CD4-positive, alpha-beta T cell treated with Interleukin-15 for 1 hour (primary cell): Measurements from ENCODE around the gene JARID2.

Experiments used
- DNase-seq: peaks from one replicate; pipeline ENCODE4 v3.0.0-alpha.2; 2020

JARID2 gene

DNA sequence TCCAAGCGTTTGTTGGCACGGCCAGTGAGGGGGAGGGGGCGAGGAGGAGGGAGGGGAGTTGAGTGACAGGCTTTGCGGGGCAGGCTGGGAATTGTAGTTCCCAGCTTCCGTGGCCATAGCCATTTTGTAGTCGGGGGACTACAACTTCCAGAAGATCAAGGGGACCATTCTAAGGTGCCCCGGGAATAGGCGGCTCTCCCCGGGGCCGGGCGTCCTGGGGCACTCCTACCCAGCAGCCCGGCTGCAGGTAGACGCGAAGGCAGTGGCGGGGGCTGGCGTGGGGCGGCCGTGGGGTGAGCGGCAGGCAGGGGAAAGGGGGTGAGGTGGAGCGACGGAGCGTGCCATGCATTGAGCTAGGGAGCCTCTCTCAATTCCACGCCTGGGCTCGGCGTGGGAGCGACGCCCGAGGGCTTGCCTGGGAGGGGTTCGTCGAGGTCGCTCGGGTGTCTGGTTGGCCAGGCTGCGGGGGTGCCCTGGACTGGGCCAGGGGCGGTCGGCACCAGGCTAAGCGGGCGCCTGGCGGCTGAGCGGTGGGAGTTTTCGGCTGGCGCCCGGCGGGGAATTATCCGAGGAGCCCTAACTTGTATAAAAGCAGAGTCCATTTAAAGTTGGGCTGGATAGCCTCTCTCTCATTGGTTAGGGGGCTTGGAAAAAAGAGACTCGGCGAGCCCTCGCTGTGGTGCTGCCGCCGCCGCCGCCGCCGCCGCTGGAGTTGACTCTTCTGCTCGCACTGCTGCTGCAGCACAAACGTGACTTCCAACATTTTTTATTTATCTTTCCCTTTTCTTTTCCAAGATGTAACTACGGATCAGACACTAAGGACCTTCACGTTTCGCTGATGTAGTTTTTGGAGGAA, at the start of gene JARID2:
Gene JARID2 (plus strand): TSS at position 709 of the 856 bp plus-strand sequence. CDS start 471 bp downstream, outside the sequence.
- DNase-seq: peak; percentile 96

DNA sequence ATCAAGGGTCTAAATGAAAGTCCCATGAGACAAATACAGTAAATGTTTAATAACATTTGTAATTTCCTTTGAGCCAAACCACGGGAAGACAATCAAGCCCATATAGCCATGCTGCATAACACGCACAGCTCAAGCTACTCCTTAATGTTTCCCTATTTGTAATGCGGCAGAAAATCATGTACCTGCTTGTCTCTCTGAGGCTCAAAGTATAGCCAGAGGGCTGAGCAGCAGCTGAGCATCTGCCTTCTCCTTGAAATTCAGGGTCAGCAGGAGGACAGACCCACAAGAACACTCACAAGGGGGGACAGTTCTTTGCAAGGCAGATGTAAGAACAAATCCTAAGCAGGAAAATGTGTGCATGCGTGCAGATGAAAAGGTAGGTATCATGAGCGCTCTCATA, 45.8 kb upstream of the JARID2 start:
- DNase-seq: no peak

DNA sequence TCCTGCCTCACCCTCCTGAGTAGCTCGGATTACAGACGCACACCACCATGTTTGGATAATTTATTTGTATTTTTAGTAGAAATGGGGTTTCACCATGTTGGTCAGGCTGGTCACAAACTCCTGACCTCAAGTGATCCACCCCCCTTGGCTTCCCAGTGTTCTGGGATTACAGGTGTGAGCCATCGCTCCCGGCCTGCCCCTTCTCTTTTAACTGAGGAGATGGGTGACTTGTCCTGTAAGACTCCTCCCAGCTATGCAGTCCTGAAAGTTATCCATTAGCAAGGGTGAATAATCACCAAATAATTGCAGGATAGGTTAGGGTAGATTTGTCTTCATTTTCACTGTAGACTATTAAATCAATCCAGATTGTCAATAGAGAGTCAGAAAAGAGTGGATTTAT, 40.5 kb upstream of the JARID2 start:
- DNase-seq: no peak

DNA sequence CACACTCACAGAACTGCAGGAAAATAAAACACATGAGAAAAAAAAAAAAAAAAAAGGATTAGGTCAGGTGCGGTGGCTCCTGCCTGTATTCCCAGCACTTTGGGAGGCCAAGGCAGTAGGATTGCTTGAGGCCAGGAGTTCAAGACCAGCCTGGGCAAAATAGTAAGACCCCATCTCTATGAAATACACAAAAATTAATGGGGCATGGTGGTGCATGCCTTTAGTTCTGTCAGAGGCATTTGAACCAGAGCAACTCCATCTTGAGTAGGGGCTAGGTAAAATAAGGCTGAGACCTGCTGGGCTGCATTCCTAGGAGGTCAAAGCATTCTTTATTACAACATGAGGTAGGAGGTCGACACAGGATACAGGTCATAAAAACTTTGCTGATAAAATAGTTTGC, 39.0 kb upstream of the JARID2 start:
- no peak for DNase-seq

DNA sequence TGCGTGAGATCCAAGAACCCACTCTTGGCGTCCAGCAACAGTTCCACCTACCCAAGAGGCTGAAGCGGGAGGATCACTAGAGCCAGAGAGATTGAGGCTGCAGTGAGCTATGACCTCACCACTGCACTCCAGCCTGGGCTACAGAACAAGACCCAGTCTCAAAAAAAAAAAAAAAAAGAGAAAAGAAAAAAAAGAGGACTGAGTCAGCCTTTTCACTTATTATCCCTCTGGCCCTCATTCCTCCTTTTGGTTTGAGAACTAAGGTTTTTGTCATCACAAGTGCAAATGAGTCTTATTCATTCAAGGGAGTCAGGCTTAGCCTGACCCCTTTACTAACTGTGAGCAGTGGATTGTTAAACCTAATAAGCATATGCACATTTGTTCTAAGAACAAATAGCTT, 37.9 kb upstream of the JARID2 start:
- no peak for DNase-seq

DNA sequence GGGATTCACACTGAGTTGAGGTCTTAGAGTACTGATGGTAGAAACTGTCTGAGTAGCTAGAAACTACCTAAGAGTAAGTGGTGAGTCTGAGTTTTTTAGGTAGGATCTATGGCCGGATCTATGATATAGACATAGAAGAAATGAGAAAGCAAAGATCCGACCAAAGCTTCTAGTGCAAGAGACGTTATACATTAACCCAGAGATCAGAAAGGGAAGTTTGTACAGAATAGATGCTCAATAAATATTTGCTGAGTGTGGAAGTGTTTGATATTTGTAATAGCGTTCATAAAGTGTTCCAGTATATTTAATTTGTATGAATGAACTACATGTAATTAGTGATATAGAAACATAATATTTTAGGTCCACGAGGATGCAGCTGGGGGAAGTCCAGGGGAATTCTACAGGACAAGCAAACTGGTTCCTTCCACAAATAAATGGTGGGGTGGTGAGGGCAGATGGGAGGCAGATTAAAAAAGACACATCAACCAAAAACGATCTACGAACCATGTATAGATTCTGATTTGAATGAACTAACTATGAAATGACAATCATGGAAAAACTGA, 31.9 kb upstream of the JARID2 start:
- no peak for DNase-seq

DNA sequence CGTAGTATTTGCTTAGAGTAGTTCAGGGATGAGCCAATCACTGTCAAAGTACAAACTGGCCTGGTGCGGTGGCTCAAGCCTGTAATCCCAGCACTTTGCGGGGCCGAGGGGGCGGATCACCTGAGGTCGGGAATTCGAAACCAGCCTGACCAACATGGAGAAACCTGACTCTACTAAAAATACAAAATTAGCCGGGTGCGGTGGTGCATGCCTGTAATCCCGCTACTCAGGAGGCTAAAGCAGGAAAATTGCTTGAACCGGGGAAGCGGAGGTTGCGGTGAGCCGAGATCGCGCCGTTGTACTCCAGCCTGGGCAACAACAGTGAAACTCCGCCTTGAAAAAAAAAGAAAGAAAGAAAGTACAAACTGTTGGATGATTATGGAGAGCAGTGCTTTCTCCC, 27.5 kb upstream of the JARID2 start:
- DNase-seq: no peak

DNA sequence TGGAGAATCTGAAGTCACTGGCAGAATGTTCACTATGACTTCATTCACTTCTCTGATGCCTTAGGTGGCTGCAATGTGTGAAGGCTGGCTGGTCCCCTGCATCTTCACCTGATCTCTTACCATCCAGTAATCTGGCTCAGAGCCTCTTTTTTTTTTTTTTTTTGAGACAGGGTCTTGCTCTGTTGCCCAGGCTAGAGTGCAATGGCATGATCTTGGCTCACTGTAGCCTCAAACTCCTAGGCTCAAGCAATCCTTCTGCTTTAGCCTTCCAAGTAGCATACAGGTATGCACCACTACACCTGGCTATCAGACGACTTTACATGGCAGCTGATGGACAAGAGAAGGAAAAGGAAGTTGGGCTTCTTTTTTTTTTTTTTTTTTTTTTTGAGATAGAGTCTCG, 25.8 kb upstream of the JARID2 start:
- DNase-seq: no peak

DNA sequence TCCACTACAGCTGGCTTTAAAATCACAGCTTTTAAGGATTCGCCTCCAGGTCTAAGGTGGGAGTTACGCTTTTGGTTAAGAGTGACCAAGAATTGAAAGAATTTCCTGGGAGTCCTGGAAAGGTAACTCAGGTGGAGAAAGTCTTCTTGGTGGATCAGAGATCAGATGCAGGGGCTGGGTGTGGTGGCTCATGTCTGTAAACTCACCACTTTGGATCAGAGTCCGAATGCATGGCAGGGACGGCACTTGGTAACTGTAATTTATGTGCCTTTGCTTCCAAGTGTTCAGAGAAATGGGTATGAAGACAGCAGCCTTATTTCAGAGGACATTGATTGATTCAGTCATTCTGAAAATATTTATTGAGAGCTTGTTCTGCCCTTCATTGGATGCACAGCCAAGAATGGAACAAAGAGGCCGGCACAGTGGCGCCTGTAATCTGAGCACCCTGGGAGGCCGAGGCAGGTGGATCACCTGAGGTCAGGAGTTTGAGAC, 18.0 kb upstream of the JARID2 start:
- no peak for DNase-seq

DNA sequence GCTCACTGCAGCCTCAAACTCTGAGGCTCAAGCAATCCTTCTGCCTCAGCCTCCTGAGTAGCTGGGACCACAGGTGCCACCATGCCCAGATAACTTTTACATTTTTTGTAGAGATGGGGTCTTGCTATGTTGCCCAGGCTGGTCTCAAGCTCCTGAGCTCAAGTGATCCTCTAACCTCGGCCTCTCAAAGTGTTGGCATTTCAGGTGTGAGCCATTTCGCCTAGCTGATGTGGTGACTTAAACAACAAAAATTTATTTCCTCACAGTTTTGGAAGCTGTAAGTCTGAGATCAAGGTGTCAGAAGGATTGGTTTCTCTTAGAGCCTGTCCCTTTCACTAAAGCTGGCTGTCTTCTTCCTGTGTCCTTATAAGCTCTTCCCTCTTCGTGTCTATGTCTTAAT, 15.0 kb upstream of the JARID2 start:
- DNase-seq: no peak

DNA sequence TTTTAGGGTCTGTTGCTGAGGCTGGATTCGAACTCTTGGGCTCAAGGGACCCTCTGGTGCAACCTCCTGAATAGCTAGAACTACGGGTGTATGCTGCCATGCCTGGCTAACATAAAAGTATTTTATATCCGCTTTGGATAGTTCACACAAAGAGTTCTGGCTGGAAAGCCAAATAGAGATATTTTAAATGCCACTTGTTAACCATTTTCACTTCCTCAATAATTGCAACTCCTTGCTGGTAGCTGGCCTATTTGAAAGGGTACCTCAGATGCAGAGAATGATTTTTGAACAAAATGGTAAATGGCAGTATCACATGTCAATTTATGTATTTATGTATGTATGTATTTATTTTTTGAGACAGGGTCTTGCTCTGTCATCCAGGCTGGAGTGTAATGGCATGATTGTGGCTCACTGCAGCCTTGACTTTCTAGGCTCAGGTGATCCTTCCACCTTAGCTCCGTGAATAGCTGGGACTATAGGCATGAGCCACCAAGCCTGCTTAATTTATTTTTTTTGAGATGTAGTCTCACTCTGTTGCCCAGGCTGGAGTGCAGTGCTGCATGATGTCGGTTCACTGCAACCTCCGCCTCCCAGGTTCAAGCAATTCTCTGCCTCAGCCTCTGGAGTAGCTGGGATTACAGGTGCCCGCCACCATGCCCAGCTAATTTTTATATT, 12.9 kb upstream of the JARID2 start:
- no peak for DNase-seq

DNA sequence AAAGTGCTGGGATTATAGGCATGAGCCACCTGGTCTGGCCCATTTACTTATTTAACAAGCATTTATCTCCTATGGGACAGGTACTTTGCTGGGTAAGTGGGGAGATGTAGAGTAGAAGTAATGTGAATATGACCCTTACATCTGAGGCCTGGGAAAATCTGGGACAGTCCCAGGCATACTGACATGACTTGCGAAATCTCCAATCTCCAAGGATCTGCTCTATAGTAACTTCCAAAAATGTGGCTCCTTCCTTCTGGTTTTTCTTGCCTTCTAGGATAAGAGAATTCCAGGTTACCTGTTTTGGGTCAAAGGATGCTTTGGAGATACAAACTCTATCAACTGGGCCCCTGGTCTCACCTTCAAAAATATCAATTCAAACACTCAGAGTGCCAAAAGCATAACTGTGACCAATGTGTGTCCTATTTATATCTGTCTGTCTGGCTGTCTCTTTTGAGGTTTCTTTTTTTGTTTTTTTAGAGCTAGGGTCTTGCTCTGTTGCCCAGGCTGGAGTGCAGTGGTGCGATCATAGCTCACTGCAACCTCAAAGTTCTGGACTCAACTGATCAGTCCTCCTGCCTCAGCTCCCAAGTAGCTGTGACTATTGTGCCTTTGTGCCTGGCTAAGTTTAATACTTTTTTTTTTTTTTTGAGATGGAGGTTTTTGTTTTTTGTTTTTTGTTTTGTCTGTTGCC, 11.7 kb upstream of the JARID2 start:
- no peak for DNase-seq

DNA sequence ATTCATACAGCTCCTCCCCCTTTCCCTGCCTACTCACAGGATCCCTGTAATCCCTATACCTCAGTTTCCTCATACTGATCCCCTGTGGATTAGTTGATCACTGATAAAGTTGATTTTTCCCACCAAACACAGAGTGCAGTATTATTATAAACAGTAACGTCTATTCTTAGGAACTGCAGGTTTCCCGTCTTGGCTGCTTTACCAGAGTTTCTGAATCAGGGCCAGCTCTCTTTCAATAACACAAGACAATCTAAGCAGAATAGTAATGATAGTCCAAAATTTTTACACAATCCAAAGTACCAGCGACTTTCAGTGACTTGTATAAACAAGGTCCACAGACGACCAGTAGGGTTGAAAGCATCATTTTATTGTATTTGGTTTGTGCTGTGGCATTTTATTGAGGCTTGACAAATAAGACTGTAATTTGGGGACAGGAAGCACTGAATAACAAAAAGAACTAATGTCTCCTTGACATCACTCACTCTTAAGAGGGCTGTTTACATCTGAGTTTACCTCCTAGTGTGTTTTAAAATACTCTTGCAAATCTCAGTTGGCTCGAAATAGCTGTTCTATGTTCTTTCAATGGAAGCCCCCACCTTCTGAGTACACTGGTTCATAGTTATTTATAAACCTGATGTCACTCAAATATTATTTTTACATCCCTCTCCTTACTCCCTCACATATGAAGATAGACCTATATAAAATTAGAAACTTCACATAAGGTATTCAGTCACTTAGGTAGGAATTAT, 6.1 kb upstream of the JARID2 start:
- DNase-seq: no peak

DNA sequence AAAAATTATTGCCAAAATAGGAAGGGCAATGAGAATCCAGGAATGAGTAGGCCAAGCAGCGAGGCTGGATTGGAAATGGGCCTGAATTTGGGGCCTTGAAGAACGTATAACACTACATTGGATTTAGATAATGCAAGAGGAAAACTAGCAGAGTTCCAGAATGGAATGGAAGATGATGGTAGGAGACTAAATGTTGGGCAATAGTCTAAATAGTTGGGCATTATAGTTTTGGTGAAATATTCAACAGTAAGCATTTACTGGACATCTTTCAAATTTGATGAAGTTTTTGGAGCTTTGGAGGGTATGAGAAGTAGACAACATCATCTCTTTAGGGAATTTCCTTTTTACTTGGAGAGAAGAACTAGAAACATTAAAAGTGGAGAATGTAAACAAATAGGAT, 3.4 kb upstream of the JARID2 start:
- no peak for DNase-seq

DNA sequence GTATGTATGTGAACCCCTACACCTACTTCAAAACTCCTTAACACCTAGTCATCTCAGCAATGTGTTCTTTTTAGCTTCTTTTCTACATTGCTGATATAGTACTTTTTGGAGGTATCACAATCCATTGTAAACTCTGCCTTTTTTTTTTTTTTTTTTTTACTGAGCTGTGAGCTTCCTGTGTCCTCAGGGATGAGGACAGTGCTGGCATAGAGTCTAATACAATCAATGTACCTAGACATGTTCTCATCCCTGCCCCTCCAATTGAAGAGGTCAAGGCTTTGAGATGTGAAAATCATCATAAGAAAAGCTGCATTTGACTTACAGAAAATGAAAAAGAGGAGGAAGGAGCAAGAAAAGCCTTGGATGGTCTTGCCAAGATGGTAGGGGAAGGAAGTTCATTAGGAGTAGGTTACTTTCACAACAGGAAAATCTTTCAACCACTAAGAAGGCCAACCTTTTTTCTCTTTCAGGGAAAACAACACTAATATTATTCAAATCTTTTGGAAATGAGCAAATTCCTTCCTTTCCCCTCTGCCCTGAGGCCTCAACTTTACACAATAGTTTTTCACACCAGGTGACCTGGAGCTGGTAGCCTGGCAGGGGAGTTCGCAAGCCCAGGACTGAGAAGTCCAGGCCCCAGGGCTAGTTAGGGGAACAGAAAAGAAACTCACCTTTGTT, 2.8 kb upstream of the JARID2 start:
- DNase-seq: no peak

DNA sequence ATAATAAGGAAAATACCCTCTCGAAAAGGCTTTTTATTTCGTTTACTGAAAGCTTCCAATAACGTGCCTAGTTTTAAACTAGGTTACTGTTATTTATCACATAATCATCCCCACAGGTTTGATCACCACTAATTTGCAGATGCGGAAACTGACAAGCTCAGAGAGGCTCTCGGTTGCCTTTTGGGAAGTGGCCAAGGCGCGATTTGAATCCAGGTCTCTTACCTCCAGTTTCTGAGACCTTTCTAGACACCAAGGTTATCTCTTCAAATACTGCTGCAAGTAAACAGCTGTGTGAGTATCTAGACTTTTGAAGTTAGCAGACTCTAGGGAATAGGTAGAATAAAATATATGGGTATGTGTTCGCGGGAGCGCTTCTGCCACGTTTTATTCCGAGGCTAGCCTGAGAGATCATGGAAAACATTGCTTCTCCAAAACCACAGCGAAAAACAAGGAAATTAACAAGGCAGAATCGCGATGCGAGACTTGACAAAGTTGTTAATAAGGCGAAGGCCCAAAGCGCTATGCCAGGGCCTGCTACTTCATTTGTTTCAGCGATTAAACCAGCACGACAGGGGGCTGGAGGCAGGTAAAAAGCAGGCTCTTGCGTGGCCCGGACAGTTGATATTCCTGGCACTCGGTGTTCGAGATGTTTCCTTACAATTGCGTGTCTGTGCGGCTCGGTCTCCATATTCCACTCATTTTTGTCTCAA, 1.8 kb upstream of the JARID2 start:
- no peak for DNase-seq

DNA sequence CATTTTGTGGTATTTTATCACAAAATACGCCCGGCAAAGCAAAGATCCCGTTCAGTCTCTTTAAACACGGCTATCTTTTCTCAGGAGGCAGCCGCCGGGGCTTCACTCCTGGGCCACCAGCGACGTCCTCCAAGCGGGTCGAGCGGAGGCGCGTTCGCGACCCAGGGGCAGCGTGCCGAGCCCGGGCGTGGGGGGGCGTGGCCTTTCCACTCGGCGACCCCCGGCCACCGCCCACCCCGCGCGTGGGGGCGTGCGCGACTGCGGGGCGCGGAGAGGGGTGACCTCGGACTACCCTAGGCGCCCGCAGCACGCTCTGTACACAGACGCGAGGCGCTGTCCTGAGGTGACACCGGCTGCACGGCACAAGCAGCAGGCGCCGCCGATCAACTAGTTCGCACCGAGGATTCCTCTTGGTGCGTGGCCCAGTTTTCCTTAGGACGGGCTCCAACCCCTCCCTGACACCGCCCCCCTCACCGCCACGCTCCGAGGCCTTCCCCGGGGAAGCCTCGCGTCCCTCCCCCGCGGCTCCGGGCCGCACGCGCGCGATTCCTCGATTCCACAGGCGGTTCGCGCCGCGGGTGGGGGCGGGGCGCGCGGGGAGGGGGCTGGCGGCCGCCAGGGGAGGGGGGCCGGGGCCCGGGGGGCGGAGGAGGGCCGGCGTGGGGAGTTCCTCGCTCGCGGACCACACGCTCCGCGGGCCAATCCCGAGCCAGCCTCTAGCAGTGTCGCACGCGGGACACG, 1.1 kb upstream of the JARID2 start:
- peak; percentile 71 for DNase-seq

DNA sequence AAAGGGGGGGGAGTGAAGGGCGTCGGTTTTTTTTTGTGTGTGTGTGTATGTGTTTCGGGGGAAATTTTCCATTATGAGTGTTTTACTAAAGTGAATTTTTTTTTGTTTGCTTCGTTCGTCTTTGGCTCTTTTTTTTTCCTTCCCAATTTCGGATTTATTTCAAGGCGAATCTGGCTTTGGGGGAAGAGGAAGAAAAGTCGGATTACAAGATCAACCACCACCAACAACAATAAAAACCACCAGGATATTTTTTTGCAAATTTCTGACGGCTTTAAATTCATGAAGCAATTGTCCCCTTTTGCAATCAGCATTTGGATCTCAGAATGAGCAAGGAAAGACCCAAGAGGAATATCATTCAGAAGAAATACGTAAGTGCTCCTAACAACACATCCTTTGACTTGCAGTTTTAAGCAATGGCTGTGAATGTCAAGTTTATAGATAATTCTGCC, 372 bp downstream of the JARID2 start:
- DNase-seq: no peak

DNA sequence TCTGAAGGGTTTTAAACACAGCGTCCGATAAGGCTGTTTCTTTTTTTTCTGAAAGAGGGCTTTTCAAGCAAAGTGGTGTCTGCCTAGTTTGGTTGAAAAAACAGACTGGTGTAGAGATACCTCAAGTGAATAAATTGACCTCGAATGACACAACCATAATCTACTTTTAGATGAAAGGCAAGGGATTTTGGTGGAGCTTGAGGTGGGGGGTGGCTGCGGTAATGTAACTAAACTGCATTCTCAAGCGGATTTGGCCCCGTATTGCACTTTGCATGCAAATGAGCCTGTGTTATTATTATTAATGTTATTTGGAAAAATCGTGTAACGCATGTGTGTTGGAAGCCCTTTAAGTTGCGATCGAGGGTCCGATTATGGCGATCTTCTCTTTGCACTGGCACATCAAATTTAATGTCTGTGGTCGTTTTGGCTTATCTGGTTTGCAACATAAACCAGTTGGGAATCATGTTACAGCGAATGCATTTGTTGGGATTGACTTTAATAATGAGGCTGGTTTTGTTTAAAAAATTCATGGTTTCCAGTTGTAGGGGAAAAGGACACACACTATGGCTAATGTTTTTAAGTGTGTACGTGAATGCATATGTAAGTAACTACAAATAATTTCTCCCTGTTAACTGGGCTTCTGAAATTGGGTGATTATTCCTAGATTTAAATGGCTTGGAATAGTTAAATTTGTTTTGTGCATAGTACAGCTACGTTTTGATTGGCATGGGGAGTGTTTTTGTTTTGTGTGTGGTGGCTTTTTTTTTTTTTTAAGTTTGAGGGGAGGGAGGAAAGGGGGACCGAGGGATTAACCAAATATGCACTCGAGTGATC, 1.0 kb downstream of the JARID2 start:
- no peak for DNase-seq
